ENCODE measurements around the gene ALOX15. TPM values are rescaled to one million over a fixed set of nuclear protein-coding genes. Genes with fewer than 3 reads are reported as not detected.
"Not testable (repeated sequence)": the region's sequence is repeated elsewhere in the genome, so short reads cannot be mapped to it uniquely, and the experiment has no call there.

ALOX15 gene
- total RNA-seq, 2 donors from 2014 or later = 0.13 TPM; not detected in 1

GRCh38 chr17:4591529-4591928 lies 49.9 kb downstream of the ALOX15 start:
- peaks cover 6% of the 10 kb centered on the region for H3K4me1 Mint-ChIP-seq
- no peak overlapping the region for H3K27ac Mint-ChIP-seq
- ATAC-seq (no peak), DNase-seq (no peak)
- H3K36me3 Mint-ChIP-seq (ENCODE audit: low read depth) = no peaks in the 10 kb centered on the region
- no peaks in the 10 kb centered on the region for H3K9me3 ChIP-seq (ENCODE audit: control insufficient read depth, low read length, poor library complexity, severe bottlenecking)
- no peak overlapping the region for H3K4me3 Mint-ChIP-seq
- peaks cover 47% of the 10 kb centered on the region for H3K27me3 Mint-ChIP-seq

- DNase-seq (no peak), ATAC-seq (no peak)
- Mint-ChIP-seq H3K27me3 (peaks cover 52% of the 10 kb centered on the region), H3K36me3 (ENCODE audit: low read depth) (no peaks in the 10 kb centered on the region), H3K4me3 (no peak overlapping the region), H3K4me1 (peaks cover 9% of the 10 kb centered on the region), H3K27ac (no peak overlapping the region)
- H3K9me3 ChIP-seq (ENCODE audit: control insufficient read depth, low read length, poor library complexity, severe bottlenecking) = no peaks in the 10 kb centered on the region
Observed at GRCh38 chr17:4590981-4591453, 50.5 kb downstream of the ALOX15 start.

- not testable (repeated sequence) for H3K4me1 Mint-ChIP-seq; H3K36me3 Mint-ChIP-seq (ENCODE audit: low read depth); ATAC-seq; H3K9me3 ChIP-seq (ENCODE audit: control insufficient read depth, low read length, poor library complexity, severe bottlenecking); H3K27ac Mint-ChIP-seq; DNase-seq; H3K4me3 Mint-ChIP-seq
- H3K27me3 Mint-ChIP-seq = peaks cover 60% of the 10 kb centered on the region
Observed at GRCh38 chr17:4590042-4590441, 51.4 kb downstream of the ALOX15 start.

- no peaks in the 10 kb centered on the region for H3K9me3 ChIP-seq (ENCODE audit: control insufficient read depth, low read length, poor library complexity, severe bottlenecking)
- H3K4me3 Mint-ChIP-seq = no peak overlapping the region
- H3K27me3 Mint-ChIP-seq = peaks cover 55% of the 10 kb centered on the region
Observed at GRCh38 chr17:4588898-4589625, 52.4 kb downstream of the ALOX15 start.

GRCh38 chr17:4588391-4588790 lies 53.1 kb downstream of the ALOX15 start:
- H3K36me3 Mint-ChIP-seq (ENCODE audit: low read depth) = peaks cover 2% of the 10 kb centered on the region

More at GRCh38 chr17:4588898-4589625, 52.4 kb downstream of the ALOX15 start:
- peaks cover 6% of the 10 kb centered on the region for H3K4me1 Mint-ChIP-seq
- DNase-seq = no peak
- H3K27ac Mint-ChIP-seq = no peak overlapping the region
- no peak for ATAC-seq
- peaks cover 2% of the 10 kb centered on the region for H3K36me3 Mint-ChIP-seq (ENCODE audit: low read depth)

GRCh38 chr17:4587803-4588202 lies 53.7 kb downstream of the ALOX15 start:
- DNase-seq = no peak
- peaks cover 2% of the 10 kb centered on the region for H3K36me3 Mint-ChIP-seq (ENCODE audit: low read depth)
- no peaks in the 10 kb centered on the region for H3K9me3 ChIP-seq (ENCODE audit: control insufficient read depth, low read length, poor library complexity, severe bottlenecking)
- peaks cover 9% of the 10 kb centered on the region for H3K4me1 Mint-ChIP-seq
- no peak for ATAC-seq
- peaks cover 59% of the 10 kb centered on the region for H3K27me3 Mint-ChIP-seq
- H3K4me3 Mint-ChIP-seq = no peak overlapping the region
- H3K27ac Mint-ChIP-seq = no peak overlapping the region

More at GRCh38 chr17:4588391-4588790, 53.1 kb downstream of the ALOX15 start:
- H3K9me3 ChIP-seq (ENCODE audit: control insufficient read depth, low read length, poor library complexity, severe bottlenecking) = no peaks in the 10 kb centered on the region
- Mint-ChIP-seq H3K4me3 (no peak overlapping the region), H3K27me3 (peaks cover 56% of the 10 kb centered on the region), H3K27ac (no peak overlapping the region), H3K4me1 (peaks cover 9% of the 10 kb centered on the region)
- ATAC-seq (no peak), DNase-seq (no peak)

GRCh38 chr17:4587195-4587594 lies 54.3 kb downstream of the ALOX15 start:
- H3K9me3 ChIP-seq (ENCODE audit: control insufficient read depth, low read length, poor library complexity, severe bottlenecking) = no peaks in the 10 kb centered on the region
- no peak for DNase-seq
- Mint-ChIP-seq H3K4me3 (peak overlapping the region; percentile 76), H3K27me3 (peaks cover 59% of the 10 kb centered on the region), H3K4me1 (peaks cover 9% of the 10 kb centered on the region), H3K36me3 (ENCODE audit: low read depth) (peaks cover 5% of the 10 kb centered on the region), H3K27ac (no peak overlapping the region)
- no peak for ATAC-seq

GRCh38 chr17:4586043-4586442 lies 55.4 kb downstream of the ALOX15 start:
- ATAC-seq (no peak), DNase-seq (no peak)
- H3K36me3 Mint-ChIP-seq (ENCODE audit: low read depth) = peaks cover 7% of the 10 kb centered on the region
- H3K9me3 ChIP-seq (ENCODE audit: control insufficient read depth, low read length, poor library complexity, severe bottlenecking) = no peaks in the 10 kb centered on the region
- peak overlapping the region; percentile 87 for H3K27ac Mint-ChIP-seq
- H3K27me3 Mint-ChIP-seq = peaks cover 68% of the 10 kb centered on the region
- peaks cover 9% of the 10 kb centered on the region for H3K4me1 Mint-ChIP-seq
- no peak overlapping the region for H3K4me3 Mint-ChIP-seq

GRCh38 chr17:4585638-4585994 lies 55.9 kb downstream of the ALOX15 start:
- ATAC-seq (no peak), DNase-seq (no peak)
- Mint-ChIP-seq H3K4me3 (peak overlapping the region; percentile 63), H3K4me1 (peaks cover 8% of the 10 kb centered on the region), H3K27me3 (peaks cover 67% of the 10 kb centered on the region), H3K27ac (no peak overlapping the region), H3K36me3 (ENCODE audit: low read depth) (peaks cover 8% of the 10 kb centered on the region)
- no peaks in the 10 kb centered on the region for H3K9me3 ChIP-seq (ENCODE audit: control insufficient read depth, low read length, poor library complexity, severe bottlenecking)

- H3K27ac Mint-ChIP-seq = no peak overlapping the region
- peaks cover 5% of the 10 kb centered on the region for H3K4me1 Mint-ChIP-seq
- peaks cover 61% of the 10 kb centered on the region for H3K27me3 Mint-ChIP-seq
- DNase-seq (no peak), ATAC-seq (no peak)
- H3K36me3 Mint-ChIP-seq (ENCODE audit: low read depth) = peaks cover 8% of the 10 kb centered on the region
- no peaks in the 10 kb centered on the region for H3K9me3 ChIP-seq (ENCODE audit: control insufficient read depth, low read length, poor library complexity, severe bottlenecking)
- H3K4me3 Mint-ChIP-seq = peak overlapping the region; percentile 63
Observed at GRCh38 chr17:4584917-4585637, 56.4 kb downstream of the ALOX15 start.

GRCh38 chr17:4584101-4584916 lies 57.2 kb downstream of the ALOX15 start, which contains the start of gene SMTNL2:
Gene SMTNL2 (plus strand): TSS chr17:4584529. CDS start chr17:4584606, 77 bp downstream.
- DNase-seq (no peak), ATAC-seq (peak; percentile 61)
- Mint-ChIP-seq H3K27ac (no peak within 1 kb of the TSS), H3K4me3 (peak within 1 kb of the TSS; percentile 87), H3K27me3 (peaks cover 60% of the 10 kb centered on the region), H3K36me3 (ENCODE audit: low read depth) (peaks cover 8% of the 10 kb centered on the region), H3K4me1 (peaks cover 5% of the 10 kb centered on the region)
- H3K9me3 ChIP-seq (ENCODE audit: control insufficient read depth, low read length, poor library complexity, severe bottlenecking) = no peaks in the 10 kb centered on the region

GRCh38 chr17:4583782-4584100 lies 57.7 kb downstream of the ALOX15 start:
- H3K4me3 Mint-ChIP-seq = peak overlapping the region; percentile 87
- DNase-seq = no peak
- H3K9me3 ChIP-seq (ENCODE audit: control insufficient read depth, low read length, poor library complexity, severe bottlenecking) = no peaks in the 10 kb centered on the region
- peak; percentile 76 for ATAC-seq
- H3K27me3 Mint-ChIP-seq = peaks cover 58% of the 10 kb centered on the region
- H3K4me1 Mint-ChIP-seq = peaks cover 5% of the 10 kb centered on the region
- H3K27ac Mint-ChIP-seq = no peak overlapping the region
- H3K36me3 Mint-ChIP-seq (ENCODE audit: low read depth) = peaks cover 8% of the 10 kb centered on the region

- Mint-ChIP-seq H3K4me3 (peak overlapping the region; percentile 87), H3K36me3 (ENCODE audit: low read depth) (peaks cover 8% of the 10 kb centered on the region), H3K27ac (no peak overlapping the region), H3K27me3 (peaks cover 53% of the 10 kb centered on the region), H3K4me1 (peaks cover 5% of the 10 kb centered on the region)
- DNase-seq (no peak), ATAC-seq (no peak)
- no peaks in the 10 kb centered on the region for H3K9me3 ChIP-seq (ENCODE audit: control insufficient read depth, low read length, poor library complexity, severe bottlenecking)
Observed at GRCh38 chr17:4583206-4583605, 58.3 kb downstream of the ALOX15 start.

Measured in T-helper 17 cell (primary cell).